ENCODE data around the gene KCNQ1. TPM values are rescaled to one million over a fixed set of nuclear protein-coding genes. Genes with fewer than 3 reads are reported as not detected.

KCNQ1 gene
- total RNA-seq, 2 experiments from 2014 or later, result 24.2 to 26.6 TPM

DNA sequence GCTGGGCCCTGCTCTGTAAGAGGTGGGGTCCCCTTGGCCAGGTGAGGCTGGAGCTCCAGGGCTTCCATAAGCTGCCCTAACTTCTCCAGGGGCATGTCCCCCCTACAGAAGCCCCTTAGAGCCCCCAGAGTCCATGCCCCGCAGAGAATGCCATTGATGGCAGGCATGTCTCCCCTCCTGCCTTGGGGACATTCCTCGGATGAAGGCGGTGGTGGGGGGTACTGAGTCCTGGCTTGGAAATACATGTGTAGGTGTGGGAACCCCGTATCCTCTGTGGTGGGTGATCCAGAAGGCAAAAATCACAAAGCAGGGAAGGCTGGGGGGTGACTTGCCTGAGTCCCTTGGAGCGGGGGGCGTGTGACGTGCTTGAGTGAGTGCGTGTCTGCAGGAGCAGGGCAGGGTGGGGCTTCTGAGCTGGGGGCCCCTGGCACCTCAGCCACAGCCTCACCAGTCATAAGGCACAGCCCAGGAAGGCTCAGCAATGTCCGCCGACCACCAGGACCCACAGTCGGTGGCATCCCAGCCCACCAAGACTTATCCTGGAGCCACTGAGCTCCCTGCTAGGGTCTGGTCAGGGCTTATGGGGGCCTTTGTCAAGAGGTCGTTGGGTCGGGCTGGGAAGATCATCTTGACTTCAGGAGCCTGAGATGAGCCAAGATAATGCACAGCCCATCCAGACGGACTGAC is 324.7 kb downstream of the KCNQ1 start:
- Mint-ChIP-seq H3K27ac (no peak overlapping the region), H3K36me3 (no peaks in the 10 kb centered on the region), H3K9me3 (no peaks in the 10 kb centered on the region), H3K4me1 (peaks cover 13% of the 10 kb centered on the region), H3K27me3 (peaks cover 24% of the 10 kb centered on the region), H3K4me3 (no peak overlapping the region)
- POLR2A ChIA-PET, result no interaction called here
- no peak for ATAC-seq (ENCODE audit: low read depth)
- peak; percentile 20 for DNase-seq

GRCh38 chr11:2770096-2770751 is 325.4 kb downstream of the KCNQ1 start:
- POLR2A ChIA-PET, result no interaction called here
- ATAC-seq (ENCODE audit: low read depth), result no peak
- DNase-seq, result peak; percentile 26
- no peak overlapping the region for H3K27ac Mint-ChIP-seq
- H3K4me1 Mint-ChIP-seq, result peaks cover 18% of the 10 kb centered on the region
- peaks cover 21% of the 10 kb centered on the region for H3K27me3 Mint-ChIP-seq
- H3K36me3 Mint-ChIP-seq, result no peaks in the 10 kb centered on the region
- H3K4me3 Mint-ChIP-seq, result no peak overlapping the region
- no peaks in the 10 kb centered on the region for H3K9me3 Mint-ChIP-seq

- peaks cover 18% of the 10 kb centered on the region for H3K4me1 Mint-ChIP-seq
- no peaks in the 10 kb centered on the region for H3K9me3 Mint-ChIP-seq
- H3K27me3 Mint-ChIP-seq, result peaks cover 20% of the 10 kb centered on the region
- no peaks in the 10 kb centered on the region for H3K36me3 Mint-ChIP-seq
- DNase-seq (peak; percentile 16), ATAC-seq (ENCODE audit: low read depth) (no peak)
- H3K27ac Mint-ChIP-seq, result no peak overlapping the region
- POLR2A ChIA-PET, result no interaction called here
- no peak overlapping the region for H3K4me3 Mint-ChIP-seq
Observed at GRCh38 chr11:2770761-2771301, 326.0 kb downstream of the KCNQ1 start.

- POLR2A ChIA-PET, result no interaction called here
- Mint-ChIP-seq H3K9me3 (no peaks in the 10 kb centered on the region), H3K27me3 (peaks cover 17% of the 10 kb centered on the region), H3K4me3 (no peak overlapping the region), H3K27ac (no peak overlapping the region), H3K36me3 (no peaks in the 10 kb centered on the region), H3K4me1 (peaks cover 18% of the 10 kb centered on the region)
- DNase-seq, result peak; percentile 24
- ATAC-seq (ENCODE audit: low read depth), result no peak
Observed at GRCh38 chr11:2771758-2772466, 327.1 kb downstream of the KCNQ1 start.

DNA sequence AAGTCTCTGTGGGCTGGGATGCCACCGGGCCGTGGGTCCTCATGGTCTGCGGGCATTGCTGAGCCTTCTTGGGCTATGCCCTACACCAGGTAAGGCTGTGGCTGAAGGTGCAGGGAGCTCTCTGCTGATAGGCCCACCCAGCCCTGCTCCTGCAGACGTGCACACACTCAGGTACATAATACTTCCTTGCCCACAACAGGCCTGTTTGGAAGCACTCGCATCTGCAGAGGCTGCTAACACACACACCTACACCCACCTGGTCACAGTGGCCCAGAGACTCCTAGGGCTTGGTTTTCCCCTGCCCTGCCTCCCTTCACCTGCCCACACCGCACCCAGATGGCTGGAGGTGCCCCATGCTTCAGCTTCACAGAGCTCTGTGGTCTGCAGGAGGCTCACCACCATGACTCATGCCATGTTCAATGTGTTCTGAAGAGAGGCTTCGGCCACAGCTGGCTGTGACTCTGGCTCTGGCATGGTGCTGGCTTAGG is 327.8 kb downstream of the KCNQ1 start:
- Mint-ChIP-seq H3K4me3 (no peak overlapping the region), H3K36me3 (no peaks in the 10 kb centered on the region), H3K4me1 (peaks cover 18% of the 10 kb centered on the region), H3K27me3 (peaks cover 17% of the 10 kb centered on the region), H3K9me3 (no peaks in the 10 kb centered on the region), H3K27ac (no peak overlapping the region)
- POLR2A ChIA-PET, result no interaction called here
- DNase-seq, result peak; percentile 37
- peak; percentile 52 for ATAC-seq (ENCODE audit: low read depth)

- POLR2A ChIA-PET, result no interaction called here
- Mint-ChIP-seq H3K27me3 (peaks cover 17% of the 10 kb centered on the region), H3K27ac (no peak overlapping the region), H3K4me1 (peaks cover 18% of the 10 kb centered on the region), H3K4me3 (no peak overlapping the region), H3K9me3 (no peaks in the 10 kb centered on the region), H3K36me3 (no peaks in the 10 kb centered on the region)
- ATAC-seq (ENCODE audit: low read depth) (no peak), DNase-seq (peak; percentile 24)
Observed at GRCh38 chr11:2774173-2775082, 329.6 kb downstream of the KCNQ1 start.

DNA sequence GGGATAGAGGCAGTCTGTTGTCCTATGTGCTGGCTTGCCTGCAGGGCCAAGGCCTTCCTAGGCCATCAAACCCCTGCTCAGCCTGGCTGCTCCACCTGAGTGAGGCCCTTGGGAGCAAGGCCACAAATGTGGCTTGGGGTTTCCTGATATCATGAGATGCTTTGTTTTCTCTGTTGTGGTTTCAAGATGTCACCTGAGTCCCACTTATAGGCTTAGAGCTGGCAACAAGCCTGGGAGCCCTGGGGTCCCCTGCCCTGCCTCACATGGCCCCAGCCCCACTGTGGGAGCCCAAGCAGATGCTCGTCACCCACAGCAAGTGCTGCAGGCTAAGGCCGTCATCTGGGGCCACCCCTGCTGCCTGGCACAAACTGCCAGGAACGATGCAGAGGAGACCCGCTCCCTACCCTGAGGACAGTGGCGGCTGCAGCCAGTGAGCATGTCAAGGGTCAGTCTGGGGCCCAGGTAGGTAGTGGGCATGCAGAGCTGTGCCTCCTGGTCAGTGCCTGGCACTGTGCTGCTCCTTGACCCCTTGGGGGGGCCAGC is 330.3 kb downstream of the KCNQ1 start:
- DNase-seq (peak; percentile 35), ATAC-seq (ENCODE audit: low read depth) (peak; percentile 52)
- POLR2A ChIA-PET, result no interaction called here
- Mint-ChIP-seq H3K4me3 (no peak overlapping the region), H3K27ac (no peak overlapping the region), H3K36me3 (no peaks in the 10 kb centered on the region), H3K9me3 (no peaks in the 10 kb centered on the region), H3K27me3 (peaks cover 17% of the 10 kb centered on the region), H3K4me1 (peaks cover 18% of the 10 kb centered on the region)

- ATAC-seq (ENCODE audit: low read depth), result no peak
- no peak overlapping the region for H3K27ac Mint-ChIP-seq
- POLR2A ChIA-PET, result no interaction called here
Observed at GRCh38 chr11:2775626-2776350, 331.0 kb downstream of the KCNQ1 start.

GRCh38 chr11:2776351-2777061 is 331.7 kb downstream of the KCNQ1 start:
- Mint-ChIP-seq H3K27ac (no peak overlapping the region), H3K4me1 (peaks cover 18% of the 10 kb centered on the region), H3K9me3 (no peaks in the 10 kb centered on the region), H3K27me3 (peaks cover 15% of the 10 kb centered on the region), H3K4me3 (no peak overlapping the region), H3K36me3 (no peaks in the 10 kb centered on the region)
- DNase-seq (peak; percentile 22), ATAC-seq (ENCODE audit: low read depth) (no peak)
- POLR2A ChIA-PET, result no interaction called here

More at GRCh38 chr11:2775626-2776350, 331.0 kb downstream of the KCNQ1 start:
- peak; percentile 21 for DNase-seq
- no peaks in the 10 kb centered on the region for H3K9me3 Mint-ChIP-seq
- no peak overlapping the region for H3K4me3 Mint-ChIP-seq
- H3K4me1 Mint-ChIP-seq, result peaks cover 18% of the 10 kb centered on the region
- H3K36me3 Mint-ChIP-seq, result no peaks in the 10 kb centered on the region
- peaks cover 15% of the 10 kb centered on the region for H3K27me3 Mint-ChIP-seq

GRCh38 chr11:2777386-2777785 is 332.6 kb downstream of the KCNQ1 start:
- Mint-ChIP-seq H3K27me3 (peaks cover 15% of the 10 kb centered on the region), H3K36me3 (no peaks in the 10 kb centered on the region), H3K27ac (no peak overlapping the region), H3K9me3 (no peaks in the 10 kb centered on the region), H3K4me1 (peaks cover 17% of the 10 kb centered on the region), H3K4me3 (no peak overlapping the region)
- DNase-seq (peak; percentile 21), ATAC-seq (ENCODE audit: low read depth) (no peak)
- POLR2A ChIA-PET, result no interaction called here

GRCh38 chr11:2777871-2778629 is 333.2 kb downstream of the KCNQ1 start:
- Mint-ChIP-seq H3K27ac (no peak overlapping the region), H3K4me1 (peaks cover 11% of the 10 kb centered on the region), H3K4me3 (no peak overlapping the region), H3K27me3 (peaks cover 10% of the 10 kb centered on the region), H3K9me3 (no peaks in the 10 kb centered on the region), H3K36me3 (no peaks in the 10 kb centered on the region)
- ATAC-seq (ENCODE audit: low read depth) (no peak), DNase-seq (peak; percentile 23)
- POLR2A ChIA-PET, result no interaction called here
